H54 (cell line): Measurements from ENCODE around the gene ZNF385D.

Experiments used
- DNase-seq: peaks from one replicate; pipeline ENCODE4 v3.0.0; 2011; ENCODE audit warnings: low spot score, mixed read lengths; ENCODE audit not compliant: insufficient read length
- FAIRE-seq: peaks from 3 replicates; lab custom pipeline; 2011; peaks lifted over from hg19 to GRCh38; lab: Jason Lieb, UNC
- POLR2A ChIP-seq: IDR thresholded peaks from 2 replicates; pipeline ENCODE4 v1.6.1; 2011; ENCODE audit warnings: low read depth, mild to moderate bottlenecking, low read length

ZNF385D gene

GRCh38 chr3:21564531-21564930, 186.5 kb downstream of the ZNF385D start:
- no peak for TF ChIP-seq POLR2A
- no peak for FAIRE-seq

DNA sequence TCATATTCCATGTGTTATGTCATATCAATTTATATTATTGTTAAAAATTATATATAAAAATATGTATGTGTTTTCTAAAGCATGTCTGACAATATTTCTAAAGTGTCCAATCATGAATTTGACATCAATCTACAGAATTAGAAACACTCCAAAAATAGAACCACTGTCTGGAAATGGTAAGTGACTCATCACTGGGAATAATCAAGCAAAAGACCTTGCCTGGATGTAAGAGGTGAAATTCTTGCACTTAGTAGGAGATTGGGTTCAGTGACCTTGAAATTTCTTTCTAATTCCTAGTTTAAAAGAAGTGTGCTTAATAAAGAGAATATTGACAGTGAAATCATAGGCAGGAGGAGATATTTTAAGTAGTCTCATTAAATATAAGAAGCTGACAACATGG, 188.8 kb downstream of the ZNF385D start:
- FAIRE-seq, result no peak
- no peak for TF ChIP-seq POLR2A
- no peak for DNase-seq

More at GRCh38 chr3:21564531-21564930, 186.5 kb downstream of the ZNF385D start:
- no peak for DNase-seq

DNA sequence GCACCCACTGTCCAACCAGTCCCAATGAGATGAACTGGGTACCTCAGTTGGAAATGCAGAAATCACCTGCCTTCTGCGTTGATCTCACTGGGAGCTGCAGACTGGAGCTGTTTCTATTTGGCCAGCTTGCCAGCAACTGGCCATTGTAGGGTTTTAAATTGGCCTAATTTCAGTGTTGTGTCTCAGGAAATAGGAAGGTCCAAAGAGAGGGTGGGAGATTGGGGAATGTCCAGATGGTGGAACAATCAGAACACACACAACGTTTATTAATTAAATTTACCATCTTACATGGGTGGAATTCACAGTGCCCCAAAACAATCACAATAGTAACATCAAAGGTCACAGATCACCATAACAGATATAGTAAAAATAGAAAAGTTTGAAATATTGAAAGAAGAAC, 189.5 kb downstream of the ZNF385D start:
- no peak for FAIRE-seq
- no peak for DNase-seq
- TF ChIP-seq POLR2A, result no peak

DNA sequence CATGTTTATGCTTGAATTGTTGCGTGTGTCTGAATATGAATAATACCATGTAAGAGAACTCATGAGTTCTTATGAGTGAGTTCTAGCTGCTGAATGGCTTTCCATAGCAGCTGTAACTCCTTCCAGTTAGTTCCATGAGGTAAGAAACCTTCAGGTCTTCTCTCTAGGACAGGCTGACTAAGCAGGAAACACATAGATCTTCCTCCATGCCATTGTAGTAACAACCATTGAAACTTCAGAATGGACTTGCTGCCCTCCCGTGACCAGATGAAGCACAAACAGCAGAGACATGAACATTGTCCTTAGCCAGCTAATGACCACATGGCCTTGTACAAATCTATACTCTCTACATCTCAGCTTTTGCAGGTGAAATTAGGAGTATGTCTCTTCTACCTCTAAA, 200.0 kb downstream of the ZNF385D start:
- DNase-seq (peak; percentile 1), FAIRE-seq (peak; percentile 71)
- no peak for TF ChIP-seq POLR2A

GRCh38 chr3:21544076-21544462, 206.9 kb downstream of the ZNF385D start:
- FAIRE-seq (no peak), DNase-seq (no peak)
- TF ChIP-seq POLR2A, result no peak

DNA sequence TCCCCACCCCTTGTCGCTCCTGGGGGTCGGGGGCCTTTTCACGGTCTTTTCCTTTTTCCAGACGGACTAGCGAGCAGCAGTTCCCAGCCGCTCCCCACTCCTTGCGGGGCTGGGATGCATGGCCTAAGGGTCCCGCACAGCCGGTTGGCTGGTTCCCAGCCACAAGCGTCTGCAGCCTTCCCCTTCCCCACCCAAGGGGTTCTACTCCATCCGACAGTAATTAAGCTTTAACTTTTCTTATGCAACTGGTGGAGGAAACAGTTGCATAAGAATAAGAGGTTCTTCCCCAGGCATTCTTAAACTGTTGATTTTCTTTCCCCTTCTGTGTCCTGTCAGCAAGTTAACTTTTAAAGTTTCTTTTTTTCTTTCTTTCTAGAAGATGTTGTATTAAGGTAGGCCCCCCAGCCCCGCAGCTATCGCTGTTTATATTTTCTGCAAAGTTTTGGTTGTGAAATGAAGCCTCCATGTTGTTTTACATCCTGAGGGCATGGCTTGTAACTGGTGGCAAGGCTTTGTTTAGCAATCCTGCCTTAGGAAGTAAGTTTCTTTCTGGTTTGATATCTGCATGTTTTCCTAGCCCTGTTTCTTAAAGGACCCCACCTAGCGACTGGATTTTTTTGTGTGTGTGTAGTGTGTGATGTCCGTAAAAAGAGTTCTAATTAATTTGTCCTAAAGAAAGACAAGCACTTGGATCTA, 207.5 kb downstream of the ZNF385D start:
- no peak for DNase-seq
- no peak for FAIRE-seq
- TF ChIP-seq POLR2A, result no peak

DNA sequence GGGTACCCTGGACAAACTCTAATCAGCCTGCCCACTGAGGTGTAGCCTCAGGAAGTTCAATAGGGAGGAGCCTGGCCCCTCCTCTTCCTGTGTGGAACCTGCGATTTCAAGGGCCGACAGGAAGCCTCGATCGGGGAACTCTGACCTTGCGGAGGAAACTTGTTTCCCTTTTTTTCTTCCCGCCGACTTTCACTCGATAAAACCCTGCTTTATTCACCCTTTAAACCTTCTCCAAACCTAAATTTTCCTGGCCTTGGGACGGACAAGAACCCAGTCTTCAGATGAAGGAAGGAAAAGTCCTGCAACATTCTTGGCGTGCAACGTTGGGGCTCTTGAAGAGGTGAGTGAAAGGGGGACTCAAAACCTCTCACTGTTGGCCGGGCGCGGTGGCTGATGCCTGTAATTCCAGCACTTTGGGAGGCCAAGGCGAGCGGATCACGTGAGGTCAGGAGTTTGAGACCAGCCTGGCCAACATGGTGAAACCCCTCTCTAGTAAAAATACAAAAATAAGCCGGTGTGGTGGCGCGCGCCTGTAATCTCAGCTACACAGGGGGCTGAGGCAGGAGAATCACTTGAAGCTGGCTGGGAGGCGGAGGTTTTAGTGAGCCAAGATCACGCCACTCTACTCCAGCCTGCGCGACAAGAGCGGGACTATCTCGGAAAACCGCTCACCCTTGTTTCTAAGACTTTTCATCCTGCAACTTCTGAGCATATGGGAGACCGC, 208.2 kb downstream of the ZNF385D start:
- FAIRE-seq (no peak), DNase-seq (no peak)
- TF ChIP-seq POLR2A, result no peak

DNA sequence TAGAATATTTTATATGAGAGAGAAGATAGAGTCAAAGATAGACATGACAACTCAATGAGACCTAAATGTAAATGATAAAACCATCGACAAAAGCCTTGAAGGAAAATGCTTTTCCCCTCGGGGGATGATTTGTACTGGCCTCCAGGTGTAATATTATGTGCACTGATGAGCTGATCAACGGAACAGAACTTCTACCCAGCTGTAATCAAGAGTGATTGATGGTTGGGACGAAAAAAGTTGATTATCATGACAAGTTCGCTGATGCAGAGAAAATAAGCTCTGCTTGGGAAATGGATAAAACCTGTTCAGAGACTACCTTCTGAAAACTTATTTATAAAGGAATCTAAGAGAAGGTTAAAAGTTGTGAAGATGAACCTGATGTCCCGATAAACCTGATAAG, 210.7 kb downstream of the ZNF385D start:
- DNase-seq (no peak), FAIRE-seq (no peak)
- no peak for TF ChIP-seq POLR2A

- DNase-seq (no peak), FAIRE-seq (no peak)
- TF ChIP-seq POLR2A, result no peak
Observed at GRCh38 chr3:21534462-21534861, 216.5 kb downstream of the ZNF385D start.

- no peak for DNase-seq
Observed at GRCh38 chr3:21533002-21533401, 218.0 kb downstream of the ZNF385D start.

DNA sequence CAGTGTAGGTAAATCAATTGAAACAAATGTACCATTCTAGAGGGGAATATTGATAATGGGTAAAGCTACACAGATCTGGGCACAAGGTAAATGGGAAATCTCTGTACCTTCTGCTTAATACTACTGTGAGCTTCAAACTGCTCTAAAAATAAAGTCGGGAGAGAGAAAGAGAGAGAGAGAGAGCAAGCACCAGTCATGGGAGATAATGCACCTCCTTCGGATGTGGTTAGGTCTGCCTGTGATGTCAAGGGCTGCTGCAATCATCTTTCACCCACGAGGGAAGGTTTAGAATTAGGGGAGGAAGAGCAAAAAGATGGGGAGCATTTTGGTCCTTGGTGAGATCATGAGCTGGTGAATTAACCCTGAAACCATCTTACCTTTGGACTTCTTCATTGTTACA, 219.1 kb downstream of the ZNF385D start:
- DNase-seq, result no peak
- FAIRE-seq, result no peak
- TF ChIP-seq POLR2A, result no peak

More at GRCh38 chr3:21533002-21533401, 218.0 kb downstream of the ZNF385D start:
- no peak for FAIRE-seq
- TF ChIP-seq POLR2A, result no peak

DNA sequence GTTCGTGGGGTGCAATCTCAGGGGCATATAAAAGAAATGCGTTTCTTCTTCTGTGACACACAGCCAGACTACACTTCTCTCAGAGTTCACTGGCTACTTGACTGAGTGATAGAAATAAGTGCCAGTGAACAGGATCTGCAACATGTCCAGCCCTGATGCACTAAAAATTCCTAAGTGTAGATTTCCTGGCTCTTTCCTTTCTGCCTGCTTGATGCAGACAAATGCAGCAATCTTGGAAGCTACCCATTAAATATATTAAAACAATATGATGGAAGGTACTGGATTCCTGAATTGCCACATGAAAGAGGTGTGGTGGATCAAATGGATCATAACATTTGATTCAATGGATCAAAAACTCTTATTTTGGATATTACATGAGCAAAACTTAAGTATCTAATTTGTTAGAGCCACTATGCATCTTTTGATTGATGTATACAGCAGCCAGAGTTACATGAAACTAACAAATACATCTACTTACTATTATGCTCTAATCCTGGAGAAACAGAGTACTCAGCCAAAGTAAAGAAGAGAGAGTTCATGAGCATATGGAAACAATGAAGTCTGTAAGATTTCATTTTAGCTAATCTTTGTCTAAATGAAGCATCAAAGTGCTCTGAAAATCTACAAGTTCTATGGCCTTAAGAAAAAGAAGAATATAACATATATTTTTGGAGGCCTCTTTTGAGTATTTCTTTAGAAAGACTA, 222.6 kb downstream of the ZNF385D start:
- FAIRE-seq, result no peak
- DNase-seq, result no peak
- no peak for TF ChIP-seq POLR2A

GRCh38 chr3:21526461-21526860, 224.5 kb downstream of the ZNF385D start:
- FAIRE-seq (no peak), DNase-seq (no peak)
- no peak for TF ChIP-seq POLR2A

DNA sequence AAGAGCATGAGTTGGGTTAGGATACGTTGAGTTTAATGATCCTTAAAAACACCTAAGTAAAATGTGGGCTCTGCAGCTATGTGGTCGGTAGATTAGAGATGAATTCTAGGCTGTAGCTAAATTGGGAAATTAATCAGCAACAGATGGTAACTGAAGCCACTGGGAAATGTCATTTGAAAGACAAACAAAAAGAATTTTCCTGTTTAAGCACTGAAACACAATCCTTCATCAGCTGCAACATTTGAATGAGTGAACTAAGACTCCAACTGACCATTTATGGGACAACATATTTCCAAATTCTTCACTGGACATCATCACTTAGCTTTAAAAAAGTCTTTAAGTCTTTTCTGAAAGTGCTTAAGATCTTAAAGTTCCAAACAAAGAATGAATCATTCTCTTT, 226.9 kb downstream of the ZNF385D start:
- DNase-seq (no peak), FAIRE-seq (no peak)
- no peak for TF ChIP-seq POLR2A
